Activated CD8-positive, alpha-beta memory T cell treated with anti-CD3 and anti-CD28 coated beads for 24 hours (primary cell): ENCODE measurements around the gene ANK3.

Experiments used
- DNase-seq: peaks from one replicate; pipeline ENCODE4 v3.0.0-alpha.2; 2020

ANK3 gene

GRCh38 chr10:60162631-60163030 is 227.0 kb downstream of the ANK3 start:
- DNase-seq, result no peak

GRCh38 chr10:60155943-60156683 is 233.6 kb downstream of the ANK3 start:
- no peak for DNase-seq

- DNase-seq, result no peak
These were observed 234.4 kb downstream of the ANK3 start for GRCh38 chr10:60155099-60155877.

GRCh38 chr10:60149003-60149402 is 240.7 kb downstream of the ANK3 start:
- DNase-seq, result no peak

GRCh38 chr10:60148266-60148840 is 241.3 kb downstream of the ANK3 start:
- DNase-seq, result no peak

- no peak for DNase-seq
These were observed 242.0 kb downstream of the ANK3 start for GRCh38 chr10:60147576-60148265.

GRCh38 chr10:60147025-60147424 is 242.7 kb downstream of the ANK3 start:
- no peak for DNase-seq

GRCh38 chr10:60144099-60144498 is 245.6 kb downstream of the ANK3 start:
- DNase-seq, result no peak

GRCh38 chr10:60142736-60143135 is 246.9 kb downstream of the ANK3 start:
- no peak for DNase-seq

- no peak for DNase-seq
These were observed 247.6 kb downstream of the ANK3 start for GRCh38 chr10:60141896-60142559.

GRCh38 chr10:60140651-60141632 is 248.7 kb downstream of the ANK3 start:
- DNase-seq, result no peak

GRCh38 chr10:60139798-60140566 is 249.7 kb downstream of the ANK3 start:
- DNase-seq, result no peak

- DNase-seq, result no peak
These were observed 250.4 kb downstream of the ANK3 start for GRCh38 chr10:60139290-60139689.

- no peak for DNase-seq
These were observed 250.8 kb downstream of the ANK3 start for GRCh38 chr10:60138842-60139241.

GRCh38 chr10:60138026-60138425 is 251.6 kb downstream of the ANK3 start:
- DNase-seq, result no peak

GRCh38 chr10:60137292-60137992 is 252.2 kb downstream of the ANK3 start:
- no peak for DNase-seq

- DNase-seq, result no peak
These were observed 254.7 kb downstream of the ANK3 start for GRCh38 chr10:60135020-60135419.

GRCh38 chr10:60134548-60134947 is 255.1 kb downstream of the ANK3 start:
- DNase-seq, result no peak

GRCh38 chr10:60130130-60130579 is 259.5 kb downstream of the ANK3 start:
- DNase-seq, result no peak

- DNase-seq, result no peak
These were observed 263.8 kb downstream of the ANK3 start for GRCh38 chr10:60125895-60126294.
